Keratinocyte (primary cell): ENCODE data around the gene SLC16A4.

ENCODE experiments used
- CTCF ChIP-seq, 3 experiments: IDR thresholded peaks in 1 of 3; conservative IDR thresholded peaks in 1 of 3; optimal IDR thresholded peaks in 1 of 3; 2 replicates in 2 of 3; 3 replicates in 1 of 3; pipeline versions ENCODE3 to v1.5.1; 2011; ENCODE audit warnings: low read length in 3 of 3, mild to moderate bottlenecking in 3 of 3, moderate library complexity in 2 of 3, control low read depth in 1 of 3, inconsistent platforms in 1 of 3; ENCODE audit not compliant: insufficient read depth in 2 of 3; ENCODE audit errors: extremely low read depth in 1 of 3
- EZH2 ChIP-seq: IDR thresholded peaks from one replicate; pipeline ENCODE4 v1.6.1; 2012; ENCODE audit warnings: inconsistent platforms, mild to moderate bottlenecking, low read length, moderate library complexity

- TF ChIP-seq CTCF (optimal IDR thresholded peaks at IDR 0.05 in 1 of 3, IDR thresholded peaks at IDR 0.05 in 1 of 3, conservative IDR thresholded peaks at IDR 0.05 in 1 of 3; ENCODE audit: extremely low read depth in 1 of 3, insufficient read depth in 2 of 3, low read length in 3 of 3) (no peak), EZH2 (no peak)
Observed at GRCh38 chr1:110336300-110337039, 54.4 kb downstream of the SLC16A4 start.
